Sigmoid colon (tissue), 7 donors: ENCODE measurements around the gene GPHA2. TPM values are rescaled to one million over a fixed set of nuclear protein-coding genes. Genes with fewer than 3 reads are reported as not detected.

Experiments used
- DNase-seq: peaks from one replicate; pipeline ENCODE4 v3.0.0-alpha.2; 2019
- H3K27ac ChIP-seq, 4 donors: fragments of 200-600 bp; sonication (generic); one replicate each; pipeline ENCODE4 v1.5.1; 2016 to 2019; ENCODE audit warnings: mild to moderate bottlenecking in 1 of 4
- H3K27me3 ChIP-seq, 3 donors: fragments of 200-600 bp; sonication (generic); one replicate each; pipeline ENCODE4 v1.5.1; 2019; ENCODE audit warnings: mild to moderate bottlenecking in 1 of 3
- H3K36me3 ChIP-seq, 4 donors: fragments of 200-600 bp; sonication (generic); one replicate each; pipeline ENCODE4 v1.5.1; 2016 to 2019
- H3K4me1 ChIP-seq, 4 donors: fragments of 200-600 bp; sonication (generic); one replicate each; pipeline ENCODE4 v1.5.1; 2017 to 2019
- H3K4me3 ChIP-seq, 4 donors: fragments of 200-600 bp; sonication (generic); one replicate each; pipeline ENCODE4 v1.5.1; 2017 to 2019; ENCODE audit warnings: mild to moderate bottlenecking in 2 of 4, moderate library complexity in 1 of 4
- H3K9me3 ChIP-seq, 4 donors: fragments of 200-600 bp in 3 of 4; sonication (generic) in 3 of 4; one replicate each; pipeline versions ENCODE4 v1.5.1 to v1.6.1; 2013 to 2019
- EP300 ChIP-seq, 4 donors: sonication (generic); formaldehyde crosslinking; IDR thresholded peaks; one replicate each; pipeline ENCODE4 v1.6.1; 2017; ENCODE audit warnings: antibody characterized with exemption in 4 of 4
- POLR2A ChIP-seq, 2 donors: fragments of 450-650 bp; IDR thresholded peaks; one replicate each; pipeline ENCODE4 v1.6.1; 2016; ENCODE audit warnings: antibody characterized with exemption in 2 of 2, mild to moderate bottlenecking in 2 of 2, moderate library complexity in 2 of 2
- POLR2AphosphoS5 ChIP-seq, 4 donors: sonication (generic); formaldehyde crosslinking; IDR thresholded peaks; one replicate each; pipeline ENCODE4 v1.6.1; 2017; ENCODE audit warnings: antibody characterized with exemption in 4 of 4
- WGBS, 2 donors: extraction: QIAGEN DNeasy Blood & Tissue Kit; methylation state at CpG; one replicate each; pipeline ENCODE4 v1.1.7; 2013; 5-methylcytosine and 5-hydroxymethylcytosine counted together
- intact Hi-C: fragments of 100-400 bp; cut with DNase I; formaldehyde crosslinking; loops from one replicate; pipeline ENCODE4 v1.15.1; 2023
- polyA plus RNA-seq, 3 donors: library from polyadenylated mRNA; stranded (reverse); fragments of 200-250 nt; gene quantifications; one replicate each; pipeline ENCODE4 v1.2.3, GENCODE V29; 2013
- total RNA-seq, 4 donors: library from RNA; depleted of rRNA; stranded (reverse); fragments of >200 nt; gene quantifications; one replicate each; pipeline ENCODE4 v1.1.0, GENCODE V29; 2016
- TF ChIP-seq, protein P1 (sequence below), 4 experiments: fragments of 450-650 bp in 3 of 4; fragments of 200-600 bp in 1 of 4; IDR thresholded peaks; one replicate each; pipeline ENCODE4 v1.5.1; 2016 to 2019; ENCODE audit warnings: antibody characterized with exemption in 4 of 4, mild to moderate bottlenecking in 3 of 4, moderate library complexity in 2 of 4
- donor health status: healthy with polysubstance abuse.
- donor health status: Bipolar disorder and iron deficiency.
- donor health status: healthy.

Gene GPHA2
- total and polyA plus RNA-seq, 7 donors = 0.47 to 2.9 TPM; not detected in 5

DNA sequence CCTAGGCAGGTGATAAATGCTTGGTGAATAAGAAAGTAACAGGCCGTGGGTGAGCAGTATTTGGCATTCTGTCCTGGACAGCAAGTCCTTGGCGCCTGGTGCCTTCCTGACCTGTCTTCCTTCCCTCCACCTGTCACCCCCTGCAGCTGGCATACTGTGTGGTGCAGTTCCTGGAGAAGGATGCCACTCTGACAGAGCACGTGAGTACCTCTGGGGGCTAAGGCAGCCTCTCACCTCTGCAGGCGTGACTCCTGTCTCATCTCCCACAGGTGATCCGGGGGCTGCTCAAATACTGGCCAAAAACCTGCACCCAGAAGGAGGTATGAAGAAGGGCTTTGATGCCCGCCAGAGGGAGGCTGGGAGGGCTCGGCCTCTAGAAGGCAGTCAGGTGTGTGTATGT is 4.4 kb downstream of the GPHA2 start:
- H3K36me3 ChIP-seq = peaks cover 18 to 83% (median 65%) of the 10 kb centered on the region in 4 donors
- H3K9me3 ChIP-seq = no peaks in the 10 kb centered on the region
- H3K27ac ChIP-seq = no peak overlapping the region
- WGBS, 2 donors = 95 to 97% methylated on average over 7 of the region's 7 CpGs
- DNase-seq = no peak
- peaks cover 0 to 12% (median 2%) of the 10 kb centered on the region in 4 donors for H3K4me1 ChIP-seq
- H3K27me3 ChIP-seq = no peaks in the 10 kb centered on the region
- intact Hi-C loops = no loop called here
- H3K4me3 ChIP-seq = no peak overlapping the region
- TF ChIP-seq POLR2AphosphoS5 (IDR thresholded peaks at IDR 0.05) = no peak
- TF ChIP-seq, protein P1, sequence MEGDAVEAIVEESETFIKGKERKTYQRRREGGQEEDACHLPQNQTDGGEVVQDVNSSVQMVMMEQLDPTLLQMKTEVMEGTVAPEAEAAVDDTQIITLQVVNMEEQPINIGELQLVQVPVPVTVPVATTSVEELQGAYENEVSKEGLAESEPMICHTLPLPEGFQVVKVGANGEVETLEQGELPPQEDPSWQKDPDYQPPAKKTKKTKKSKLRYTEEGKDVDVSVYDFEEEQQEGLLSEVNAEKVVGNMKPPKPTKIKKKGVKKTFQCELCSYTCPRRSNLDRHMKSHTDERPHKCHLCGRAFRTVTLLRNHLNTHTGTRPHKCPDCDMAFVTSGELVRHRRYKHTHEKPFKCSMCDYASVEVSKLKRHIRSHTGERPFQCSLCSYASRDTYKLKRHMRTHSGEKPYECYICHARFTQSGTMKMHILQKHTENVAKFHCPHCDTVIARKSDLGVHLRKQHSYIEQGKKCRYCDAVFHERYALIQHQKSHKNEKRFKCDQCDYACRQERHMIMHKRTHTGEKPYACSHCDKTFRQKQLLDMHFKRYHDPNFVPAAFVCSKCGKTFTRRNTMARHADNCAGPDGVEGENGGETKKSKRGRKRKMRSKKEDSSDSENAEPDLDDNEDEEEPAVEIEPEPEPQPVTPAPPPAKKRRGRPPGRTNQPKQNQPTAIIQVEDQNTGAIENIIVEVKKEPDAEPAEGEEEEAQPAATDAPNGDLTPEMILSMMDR (IDR thresholded peaks at IDR 0.05) = no peak
- no peak for TF ChIP-seq POLR2A (IDR thresholded peaks at IDR 0.05)
- TF ChIP-seq EP300 (IDR thresholded peaks at IDR 0.05) = no peak

DNA sequence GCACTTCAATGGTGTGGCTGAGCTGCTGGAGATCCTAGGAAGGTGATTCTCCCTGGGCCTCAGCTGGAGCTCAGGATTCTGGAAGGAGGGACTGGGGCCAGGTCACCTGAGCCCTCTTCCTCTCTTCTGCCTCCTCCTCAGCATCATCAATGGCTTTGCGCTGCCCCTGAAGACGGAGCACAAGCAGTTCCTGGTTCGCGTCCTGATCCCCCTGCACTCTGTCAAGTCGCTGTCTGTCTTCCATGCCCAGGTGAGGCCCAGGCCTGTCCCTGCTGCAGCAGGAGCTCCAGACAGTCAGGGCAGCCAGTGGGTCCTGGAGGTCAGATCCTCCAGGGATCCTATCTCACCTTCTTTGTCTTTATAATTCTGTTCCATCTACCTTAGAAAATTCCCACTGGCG is 5.4 kb downstream of the GPHA2 start:
- TF ChIP-seq EP300 (IDR thresholded peaks at IDR 0.05) (no peak), POLR2A (IDR thresholded peaks at IDR 0.05) (no peak), POLR2AphosphoS5 (IDR thresholded peaks at IDR 0.05) (no peak)
- TF ChIP-seq, protein P1 (IDR thresholded peaks at IDR 0.05) = no peak
- Histone ChIP-seq H3K27me3 (no peaks in the 10 kb centered on the region), H3K27ac (no peak overlapping the region), H3K4me3 (no peak overlapping the region), H3K9me3 (no peaks in the 10 kb centered on the region), H3K4me1 (peaks cover 0 to 16% (median 11%) of the 10 kb centered on the region in 4 donors), H3K36me3 (peaks cover 18 to 83% (median 65%) of the 10 kb centered on the region in 4 donors)
- 96 to 98% methylated on average over 6 of the region's 6 CpGs for WGBS, 2 donors
- DNase-seq = no peak
- intact Hi-C loops = no loop called here

DNA sequence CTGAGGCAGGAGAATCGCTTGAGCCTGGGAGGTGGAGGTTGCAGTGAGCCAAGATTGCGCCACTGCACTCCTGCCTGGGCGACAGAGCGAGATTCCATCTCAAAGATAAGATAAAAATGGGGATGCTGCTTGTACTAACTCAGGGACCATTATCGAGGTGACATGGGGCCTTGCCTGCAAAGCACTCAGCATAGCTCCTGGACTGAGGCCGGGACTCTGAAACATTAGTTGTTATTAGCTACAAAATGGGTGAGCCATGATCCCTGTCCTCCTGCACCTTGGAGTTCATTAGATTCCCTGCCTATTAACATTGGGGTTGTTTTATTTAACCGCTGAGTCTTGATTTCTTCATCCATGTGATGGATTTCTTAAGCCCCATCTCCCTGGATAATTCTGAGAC is 6.1 kb downstream of the GPHA2 start:
- H3K27me3 ChIP-seq = no peaks in the 10 kb centered on the region
- H3K9me3 ChIP-seq = no peaks in the 10 kb centered on the region
- intact Hi-C loops = no loop called here
- H3K36me3 ChIP-seq = peaks cover 18 to 77% (median 65%) of the 10 kb centered on the region in 4 donors
- H3K4me1 ChIP-seq = peaks cover 0 to 15% (median 14%) of the 10 kb centered on the region in 4 donors
- DNase-seq = no peak
- 95 to 97% methylated on average over 7 of the region's 7 CpGs for WGBS, 2 donors
- TF ChIP-seq, protein P1 (IDR thresholded peaks at IDR 0.05) = no peak
- TF ChIP-seq POLR2AphosphoS5 (IDR thresholded peaks at IDR 0.05) (no peak), EP300 (IDR thresholded peaks at IDR 0.05) (no peak), POLR2A (IDR thresholded peaks at IDR 0.05) (no peak)
- no peak overlapping the region for H3K4me3 ChIP-seq
- no peak overlapping the region for H3K27ac ChIP-seq

DNA sequence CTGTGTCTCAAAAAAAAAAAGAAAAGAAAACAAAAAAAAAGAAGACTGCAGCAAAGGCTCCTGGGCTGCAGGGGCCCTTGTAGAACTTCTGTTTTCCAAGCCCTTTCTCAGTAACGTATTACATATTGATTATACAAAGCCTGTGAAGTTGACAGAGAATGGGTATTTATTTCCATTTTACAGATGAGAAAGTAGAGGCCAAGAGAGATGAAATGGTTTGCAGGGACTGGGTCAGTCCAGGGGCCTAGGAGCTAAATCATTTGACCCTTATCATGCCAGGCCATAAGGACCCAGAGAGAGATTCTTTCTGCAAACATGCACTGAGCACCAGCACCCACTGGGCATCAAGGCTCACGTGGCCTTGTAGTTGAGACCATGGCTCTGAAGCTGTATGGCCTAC is 6.7 kb downstream of the GPHA2 start:
- intact Hi-C loops = no loop called here
- no peak for DNase-seq
- WGBS, 2 donors = 95 to 98% methylated on average over 2 of the region's 2 CpGs
- Histone ChIP-seq H3K27ac (no peak overlapping the region), H3K36me3 (peaks cover 18 to 71% (median 63%) of the 10 kb centered on the region in 4 donors), H3K4me3 (no peak overlapping the region), H3K9me3 (no peaks in the 10 kb centered on the region), H3K27me3 (no peaks in the 10 kb centered on the region), H3K4me1 (peaks cover 0 to 15% (median 14%) of the 10 kb centered on the region in 4 donors)
- TF ChIP-seq POLR2A (IDR thresholded peaks at IDR 0.05) (no peak), EP300 (IDR thresholded peaks at IDR 0.05) (no peak)
- TF ChIP-seq, protein P1 (IDR thresholded peaks at IDR 0.05) = no peak

DNA sequence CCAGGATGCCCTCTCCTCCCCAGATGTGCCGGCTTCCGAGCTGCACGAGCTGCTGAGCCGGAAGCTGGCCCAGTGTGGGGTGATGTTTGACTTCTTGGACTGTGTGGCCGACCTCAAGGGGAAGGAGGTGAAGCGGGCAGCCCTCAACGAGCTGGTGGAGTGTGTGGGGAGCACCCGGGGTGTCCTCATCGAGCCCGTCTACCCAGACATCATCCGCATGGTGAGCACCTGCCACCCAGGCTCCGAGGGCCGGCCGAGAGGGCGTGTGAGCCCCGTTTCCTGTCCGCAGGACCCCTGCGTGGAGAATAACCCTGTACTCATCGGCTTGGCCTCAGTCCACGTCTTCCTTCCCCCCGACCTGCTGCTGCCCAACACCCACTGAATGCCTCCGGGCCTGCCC is 9.0 kb downstream of the GPHA2 start:
- peaks cover 13 to 48% (median 41%) of the 10 kb centered on the region in 4 donors for H3K36me3 ChIP-seq
- H3K27me3 ChIP-seq = no peaks in the 10 kb centered on the region
- no peak overlapping the region for H3K27ac ChIP-seq
- intact Hi-C loops = no loop called here
- H3K4me1 ChIP-seq = peaks cover 0 to 23% (median 22%) of the 10 kb centered on the region in 4 donors
- no peak overlapping the region for H3K4me3 ChIP-seq
- H3K9me3 ChIP-seq = no peaks in the 10 kb centered on the region
- no peak for TF ChIP-seq EP300 (IDR thresholded peaks at IDR 0.05)
- TF ChIP-seq POLR2A (IDR thresholded peaks at IDR 0.05) = no peak
- TF ChIP-seq POLR2AphosphoS5 (IDR thresholded peaks at IDR 0.05) = no peak
- TF ChIP-seq, protein P1 (IDR thresholded peaks at IDR 0.05) = no peak
- no peak for DNase-seq
- WGBS, 2 donors = 87 to 93% methylated on average over 22 of the region's 22 CpGs
